GM18526 (cell line): ENCODE data around the gene PLEKHA6.

Source experiments
- POLR2A ChIP-seq: IDR thresholded peaks from 3 replicates; pipeline ENCODE4 v1.6.1; 2011; ENCODE audit not compliant: insufficient read length; ENCODE audit errors: extremely low read depth

The PLEKHA6 gene

GRCh38 chr1:204246876-204247275, 112.9 kb downstream of the PLEKHA6 start:
- no peak for TF ChIP-seq POLR2A

DNA sequence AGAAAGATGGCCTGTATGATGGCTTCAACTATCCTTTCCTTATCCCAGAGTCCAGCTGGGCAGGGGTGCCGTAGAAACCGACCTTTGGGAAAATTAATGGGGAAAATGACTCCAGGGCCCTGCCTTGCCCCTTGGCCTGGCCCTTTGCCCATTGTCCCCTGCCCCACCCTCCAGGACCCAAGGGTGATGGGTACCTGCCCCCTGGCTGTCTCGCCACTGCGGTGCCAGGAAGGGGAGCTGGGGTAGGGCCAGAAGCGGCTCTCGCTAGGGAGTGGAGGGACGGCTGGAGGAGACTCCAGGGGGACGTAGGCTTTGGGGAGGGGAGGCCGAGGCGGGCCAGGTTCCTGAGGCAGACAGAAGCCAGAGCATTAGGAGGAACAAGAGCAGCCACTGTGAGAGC, 116.8 kb downstream of the PLEKHA6 start:
- no peak for TF ChIP-seq POLR2A

DNA sequence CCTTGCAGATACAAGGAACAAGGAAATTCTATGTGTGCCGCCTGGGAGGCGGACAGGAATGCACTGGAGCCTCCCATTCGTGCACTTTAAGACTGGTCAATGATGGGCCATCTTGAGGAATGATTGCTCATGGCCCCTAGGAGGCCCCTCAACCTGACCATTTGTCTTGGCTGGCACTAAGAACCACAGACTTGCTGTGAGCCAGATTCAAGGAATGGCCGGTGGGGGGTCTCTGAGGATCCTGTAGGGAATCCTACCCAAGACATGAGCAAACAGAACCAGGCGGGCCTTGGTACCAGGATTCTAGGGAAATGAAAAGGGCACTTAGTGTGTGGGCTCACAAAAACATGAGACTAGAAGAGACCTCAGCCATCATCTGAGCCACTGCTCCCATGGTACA, 117.8 kb downstream of the PLEKHA6 start:
- no peak for TF ChIP-seq POLR2A

GRCh38 chr1:204241050-204241449, 118.7 kb downstream of the PLEKHA6 start:
- no peak for TF ChIP-seq POLR2A

- no peak for TF ChIP-seq POLR2A
Measured at GRCh38 chr1:204240233-204240632, 119.5 kb downstream of the PLEKHA6 start.

DNA sequence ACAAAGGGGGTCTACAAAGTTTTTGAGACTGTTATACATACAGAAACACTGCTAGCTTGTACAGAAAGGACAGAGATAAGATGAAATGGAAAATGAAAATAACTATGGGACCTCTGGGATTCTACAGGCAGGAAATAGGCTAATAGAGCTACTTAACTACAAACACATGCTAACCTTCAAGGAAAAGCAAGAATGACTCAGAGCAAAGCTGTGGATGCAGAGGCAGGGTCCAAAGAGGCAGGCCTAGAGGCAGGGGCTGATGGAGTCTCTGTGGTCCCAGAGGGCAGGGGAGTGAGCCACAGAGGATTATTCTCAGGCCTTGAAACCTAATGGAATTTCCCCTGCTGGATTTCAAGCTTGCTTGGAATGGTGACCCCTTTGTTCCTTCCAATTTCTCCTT, 127.2 kb downstream of the PLEKHA6 start:
- no peak for TF ChIP-seq POLR2A

DNA sequence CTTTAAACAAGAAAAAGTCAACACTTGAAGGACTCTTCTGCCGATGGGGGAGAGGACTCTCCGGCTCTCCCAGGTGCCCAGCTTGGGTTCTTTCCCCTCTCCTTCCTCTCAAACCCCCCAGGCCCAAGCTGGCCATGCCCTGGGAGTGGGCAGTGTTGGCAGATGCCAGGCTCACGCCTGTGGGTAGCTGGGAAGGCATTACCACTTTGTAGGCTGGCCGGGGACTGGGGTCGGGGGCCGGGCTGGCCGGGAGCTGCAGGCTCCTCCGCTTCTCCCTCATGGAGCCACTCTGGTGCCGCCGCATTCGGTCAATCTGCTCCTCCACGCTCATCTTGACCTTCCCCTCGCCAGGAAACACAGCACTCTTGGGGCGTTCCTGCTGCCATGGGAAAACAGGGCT, 129.5 kb downstream of the PLEKHA6 start:
- no peak for TF ChIP-seq POLR2A

- TF ChIP-seq POLR2A: no peak
Measured at GRCh38 chr1:204228896-204229295, 130.8 kb downstream of the PLEKHA6 start.

DNA sequence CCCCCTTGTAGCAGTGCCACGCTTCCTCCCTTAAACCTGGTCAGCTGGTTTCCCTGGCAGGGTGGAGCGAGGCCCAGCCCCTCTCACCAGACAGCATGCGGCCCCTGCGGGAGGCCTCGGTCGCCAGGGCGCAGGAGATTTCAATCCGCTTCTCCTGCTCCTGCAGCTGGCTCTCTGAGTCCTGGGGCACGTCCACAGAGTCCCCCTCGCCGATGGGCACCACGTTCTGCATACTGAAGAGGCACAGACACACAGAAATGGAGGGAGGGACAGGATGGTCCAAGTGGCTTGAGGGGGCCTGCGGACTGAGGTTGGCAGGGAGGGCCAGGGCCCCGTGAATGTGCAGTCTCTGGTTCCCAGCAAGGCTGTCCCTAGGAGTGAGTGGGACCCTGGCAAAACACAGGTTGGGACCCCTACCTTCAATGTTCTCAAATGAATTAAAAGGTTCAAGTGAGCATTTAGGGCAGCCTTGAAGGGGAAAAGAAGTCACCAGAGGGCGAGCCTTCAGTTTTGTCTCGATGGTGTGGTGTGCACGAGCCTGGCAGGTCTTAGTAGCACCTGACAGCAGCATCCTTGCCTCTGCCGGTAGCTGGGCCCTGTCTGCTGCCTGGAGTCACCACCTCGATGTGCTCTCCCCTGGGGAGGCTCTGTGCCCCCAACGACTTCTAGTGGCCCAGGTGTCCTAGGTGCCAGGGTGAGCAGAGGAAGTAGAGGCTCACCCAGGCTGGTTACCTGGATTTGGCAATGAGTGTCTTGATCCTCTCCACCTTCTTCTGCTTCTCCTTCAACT, 131.5 kb downstream of the PLEKHA6 start:
- TF ChIP-seq POLR2A: no peak

DNA sequence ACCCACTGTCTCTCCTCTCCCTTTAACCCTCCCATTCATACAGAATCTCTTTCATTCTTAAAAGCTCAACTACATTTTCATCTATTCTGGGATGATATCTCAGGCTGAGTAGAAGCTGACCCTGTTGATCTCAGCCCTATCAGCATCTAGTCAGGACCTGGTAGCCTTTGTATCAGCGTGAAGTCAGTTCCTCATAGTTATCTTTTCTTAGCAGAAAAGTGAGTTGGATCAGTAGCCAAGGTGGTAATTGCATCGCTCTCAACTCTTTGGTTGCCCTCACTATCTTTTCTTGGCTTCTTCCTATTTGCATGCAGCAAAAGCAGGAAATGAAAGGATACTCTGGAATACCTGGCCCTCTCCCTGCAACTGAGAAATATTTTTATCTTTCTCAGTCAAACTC, 132.4 kb downstream of the PLEKHA6 start:
- no peak for TF ChIP-seq POLR2A

- TF ChIP-seq POLR2A: no peak
Measured at GRCh38 chr1:204225841-204226735, 133.6 kb downstream of the PLEKHA6 start.

DNA sequence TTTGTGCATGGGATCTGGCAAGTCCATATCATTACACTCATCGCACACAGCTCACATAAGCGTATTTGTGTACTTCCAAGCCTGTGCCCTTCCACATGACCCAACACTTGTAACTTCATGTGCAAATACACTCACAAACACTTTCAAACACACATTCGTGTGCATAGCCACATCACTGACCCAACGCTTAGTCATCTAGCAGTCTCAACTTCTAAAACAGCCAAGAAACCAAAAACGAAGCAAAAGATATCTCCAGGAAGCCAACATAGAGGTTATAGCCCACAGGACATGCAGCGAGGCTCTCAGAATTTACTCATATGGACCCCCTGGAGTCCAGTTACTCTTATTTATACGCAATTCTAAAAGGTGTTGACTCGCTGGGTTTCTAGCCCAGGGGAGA, 135.1 kb downstream of the PLEKHA6 start:
- no peak for TF ChIP-seq POLR2A

DNA sequence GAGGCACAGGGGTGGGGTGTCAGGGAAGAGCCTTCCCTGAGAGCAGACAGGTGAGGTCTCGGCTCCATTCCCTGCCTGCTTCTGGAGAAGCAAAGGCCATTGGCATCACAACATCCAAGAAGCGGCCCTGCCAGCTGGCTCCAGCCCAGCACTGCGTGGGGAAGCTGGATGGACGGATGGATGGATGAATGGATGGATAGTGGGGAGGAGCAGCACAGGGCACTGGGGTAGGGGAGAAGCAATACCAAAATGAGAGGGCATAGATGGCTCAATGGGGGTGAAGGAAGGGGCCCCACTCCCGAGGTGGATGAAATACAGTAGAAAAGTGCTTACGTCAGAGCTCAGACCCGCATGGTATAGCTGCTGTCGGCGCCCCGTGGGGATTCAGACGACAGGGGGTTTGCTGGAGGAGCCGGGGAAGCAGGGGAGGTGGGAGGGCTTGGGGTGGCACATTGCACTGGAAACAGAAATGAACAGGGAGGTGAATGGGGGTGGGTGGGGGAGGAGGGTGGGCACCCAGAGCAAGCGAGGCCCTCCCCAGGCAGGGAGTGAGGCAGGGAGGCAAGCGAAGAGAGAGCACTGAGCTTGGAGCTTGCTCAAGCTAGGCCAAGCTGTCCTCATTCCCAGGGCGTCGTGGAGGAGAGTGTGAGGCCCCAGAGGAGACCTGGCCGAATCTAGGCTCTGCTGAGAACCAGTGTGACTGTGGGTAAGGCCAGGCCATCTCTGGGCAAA, 136.4 kb downstream of the PLEKHA6 start:
- TF ChIP-seq POLR2A: no peak

- no peak for TF ChIP-seq POLR2A
Measured at GRCh38 chr1:204222764-204223055, 137.0 kb downstream of the PLEKHA6 start.

GRCh38 chr1:204222006-204222763, 137.5 kb downstream of the PLEKHA6 start:
- no peak for TF ChIP-seq POLR2A
